CD14-positive monocyte (primary cell): Measurements from ENCODE around the gene XYLT1. TPM values are rescaled to one million over a fixed set of nuclear protein-coding genes. Genes with fewer than 3 reads are reported as not detected.
"Not testable (repeated sequence)": the region's sequence is repeated elsewhere in the genome, so short reads cannot be mapped to it uniquely, and the experiment has no call there.

Source experiments
- DNase-seq, 3 donors: peaks; one replicate each; pipeline ENCODE4 v3.0.0-alpha.2; 2011 to 2022
- H2AFZ ChIP-seq: 2 replicates; pipeline ENCODE4 v1.6.0; 2012; ENCODE audit warnings: mild to moderate bottlenecking, low read depth, low read length, inconsistent platforms; ENCODE audit not compliant: insufficient read depth, poor library complexity, severe bottlenecking
- H3K27ac ChIP-seq, 2 donors: 1 replicate in 1 of 2; 2 replicates in 1 of 2; pipeline ENCODE4 v1.5.1; 2012 to 2013; ENCODE audit warnings: low read length in 2 of 2, control low read depth in 1 of 2, inconsistent platforms in 1 of 2, low read depth in 1 of 2, mild to moderate bottlenecking in 1 of 2
- H3K27me3 ChIP-seq, 2 donors: one replicate each; pipeline versions ENCODE4 v1.6.0 to v1.6.1; 2011 to 2013; ENCODE audit warnings: low read length in 2 of 2; ENCODE audit not compliant: control insufficient read depth in 2 of 2, insufficient read depth in 2 of 2
- H3K36me3 ChIP-seq, 2 donors: replicated peaks in 1 of 2; 1 replicate in 1 of 2; 2 replicates in 1 of 2; pipeline versions ENCODE4 v1.5.1 to v1.6.1; 2012 to 2013; ENCODE audit warnings: low read length in 2 of 2, control low read depth in 1 of 2, inconsistent platforms in 1 of 2, mild to moderate bottlenecking in 1 of 2; ENCODE audit not compliant: insufficient read depth in 2 of 2, control insufficient read depth in 1 of 2
- H3K4me1 ChIP-seq, 2 donors: 1 replicate in 1 of 2; 2 replicates in 1 of 2; pipeline versions ENCODE4 v1.5.1 to v1.6.1; 2012 to 2013; ENCODE audit warnings: low read length in 2 of 2, control low read depth in 1 of 2, inconsistent platforms in 1 of 2, mild to moderate bottlenecking in 1 of 2, moderate library complexity in 1 of 2; ENCODE audit not compliant: insufficient read depth in 2 of 2, control insufficient read depth in 1 of 2
- H3K4me2 ChIP-seq: replicated peaks from 2 replicates; pipeline ENCODE3; 2012; ENCODE audit warnings: low read length, moderate library complexity, mild to moderate bottlenecking; ENCODE audit not compliant: poor library complexity, severe bottlenecking; ENCODE audit errors: extremely low read depth
- H3K4me3 ChIP-seq, 3 experiments: fragments of 200-600 bp in 1 of 3; sonication (generic) in 1 of 3; replicated peaks in 1 of 3; 1 replicate in 2 of 3; 2 replicates in 1 of 3; pipeline ENCODE4 v1.5.1; 2011 to 2013; ENCODE audit warnings: low read length in 3 of 3, mild to moderate bottlenecking in 3 of 3, control low read depth in 2 of 3, low read depth in 2 of 3, inconsistent platforms in 1 of 3, moderate library complexity in 1 of 3
- H3K79me2 ChIP-seq: 2 replicates; pipeline ENCODE4 v1.6.0; 2012; ENCODE audit warnings: mild to moderate bottlenecking, control low read depth, inconsistent platforms, low read length, moderate library complexity; ENCODE audit not compliant: insufficient read depth
- H3K9ac ChIP-seq: 2 replicates; pipeline ENCODE4 v1.6.0; 2017; ENCODE audit warnings: low read length, mild to moderate bottlenecking; ENCODE audit not compliant: insufficient read depth, poor library complexity, severe bottlenecking
- H3K9me3 ChIP-seq, 2 donors: replicated peaks in 1 of 2; 1 replicate in 1 of 2; 2 replicates in 1 of 2; pipeline versions ENCODE4 v1.5.1 to v1.6.1; 2012 to 2013; ENCODE audit warnings: low read length in 2 of 2, control low read depth in 1 of 2; ENCODE audit not compliant: control insufficient read depth in 1 of 2, insufficient read depth in 1 of 2
- H4K20me1 ChIP-seq: 2 replicates; pipeline ENCODE4 v1.6.0; 2012; ENCODE audit warnings: mild to moderate bottlenecking, low read length, control low read depth, moderate library complexity; ENCODE audit not compliant: insufficient read depth
- H3K27ac Mint-ChIP-seq, 7 donors: one replicate each; pipeline ENCODE4 v1.8.0; 2020; ENCODE audit warnings: mild to moderate bottlenecking in 7 of 7, mixed read lengths in 7 of 7, moderate library complexity in 6 of 7, inconsistent platforms in 2 of 7
- H3K27me3 Mint-ChIP-seq, 3 donors: one replicate each; pipeline ENCODE4 v1.8.0; 2021 to 2022; ENCODE audit warnings: low read depth in 3 of 3, mild to moderate bottlenecking in 3 of 3, mixed read lengths in 3 of 3, moderate library complexity in 3 of 3, inconsistent platforms in 1 of 3
- H3K36me3 Mint-ChIP-seq, 2 donors: one replicate each; pipeline ENCODE4 v1.8.0; 2020; ENCODE audit warnings: mixed read lengths in 2 of 2, inconsistent platforms in 1 of 2, mild to moderate bottlenecking in 1 of 2
- H3K4me1 Mint-ChIP-seq: one replicate; pipeline ENCODE4 v1.8.0; 2020; ENCODE audit warnings: mild to moderate bottlenecking, mixed read lengths
- H3K4me3 Mint-ChIP-seq, 2 donors: one replicate each; pipeline ENCODE4 v1.8.0; 2020; ENCODE audit warnings: mild to moderate bottlenecking in 2 of 2, mixed read lengths in 2 of 2, moderate library complexity in 1 of 2
- H3K9me3 Mint-ChIP-seq, 7 donors: one replicate each; pipeline ENCODE4 v1.8.0; 2020 to 2022; ENCODE audit warnings: mixed read lengths in 7 of 7, mild to moderate bottlenecking in 6 of 7, moderate library complexity in 6 of 7, inconsistent platforms in 2 of 7
- CTCF ChIP-seq: fragments of 200-600 bp; IDR thresholded peaks from one replicate; pipeline ENCODE4 v1.8.0; 2022; ENCODE audit warnings: antibody characterized with exemption, mild to moderate bottlenecking
- WGBS: methylation state at CpG from one replicate; pipeline ENCODE4 v1.1.5; 2013; ENCODE audit warnings: missing lambda C conversion rate; ENCODE audit not compliant: insufficient coverage; 5-methylcytosine and 5-hydroxymethylcytosine counted together
- intact Hi-C, 2 donors: fragments of 100-400 bp; cut with micrococcal nuclease; formaldehyde crosslinking; loops; one replicate each; pipeline versions ENCODE4 v1.15.0 to v1.15.1; 2023
- polyA plus RNA-seq, 3 donors: library from polyadenylated mRNA; depleted of rRNA in 1 of 3; unstranded in 2 of 3; stranded (reverse) in 1 of 3; fragments of 300-500 nt in 2 of 3; fragments of >200 nt in 1 of 3; fragmentation: Illumina TruSeq in 2 of 3; gene quantifications; 1 replicate in 2 of 3; 2 replicates in 1 of 3; pipeline ENCODE4 v1.2.3, GENCODE V29; 2012 to 2021

The XYLT1 gene
- polyA plus RNA-seq, 3 donors: 0.51 to 9.4 (median 1.6) TPM

DNA sequence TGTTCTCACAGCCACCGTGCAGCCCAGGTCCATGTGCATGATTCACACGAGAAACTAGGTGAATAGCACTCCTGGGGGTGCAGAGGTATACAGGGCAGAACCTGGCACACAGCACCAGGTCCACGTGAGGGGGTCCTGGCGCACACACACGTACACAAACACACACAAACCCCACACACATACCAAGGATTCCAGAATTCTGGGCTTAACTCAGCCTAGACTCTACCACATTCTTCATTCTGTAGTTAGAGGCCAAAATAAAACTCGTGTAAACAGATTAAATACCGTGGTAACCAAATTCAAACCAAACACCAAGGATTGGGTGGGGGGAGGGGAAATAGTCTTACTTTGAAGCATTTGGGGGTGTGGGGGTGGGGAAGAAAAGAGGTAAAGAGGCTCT lies 58.5 kb downstream of the XYLT1 start:
- no peak for TF ChIP-seq CTCF
- no peaks in the 10 kb centered on the region for H4K20me1 ChIP-seq
- H3K27ac ChIP-seq: no peak overlapping the region
- no peak overlapping the region for H3K4me3 ChIP-seq
- peaks cover 0 to 5% (median 0%) of the 10 kb centered on the region in 7 donors for H3K9me3 Mint-ChIP-seq
- peaks cover 65% of the 10 kb centered on the region for H3K79me2 ChIP-seq
- H3K4me3 Mint-ChIP-seq: no peak overlapping the region
- H3K27ac Mint-ChIP-seq: peak overlapping the region in 1 of 7 donors; percentile 18
- H3K4me1 ChIP-seq: peaks cover 50 to 52% of the 10 kb centered on the region in 2 donors
- peaks cover 0 to 4% (median 0%) of the 10 kb centered on the region in 3 donors for H3K27me3 Mint-ChIP-seq
- H3K4me2 ChIP-seq: no peak overlapping the region
- H3K36me3 ChIP-seq: no peaks in the 10 kb centered on the region
- 93% methylated on average over 5 of the region's 7 CpGs for WGBS
- no peaks in the 10 kb centered on the region for H3K27me3 ChIP-seq
- no peak for DNase-seq
- intact Hi-C loops: loop anchor here in 1 of 2 donors (10.0 kb wide), 1 partner anchor 53 kb away; no protein-coding TSS in a partner anchor
- H3K4me1 Mint-ChIP-seq: peaks cover 55% of the 10 kb centered on the region
- peaks cover 3 to 12% of the 10 kb centered on the region in 2 donors for H3K36me3 Mint-ChIP-seq
- H2AFZ ChIP-seq: no peak overlapping the region
- H3K9ac ChIP-seq: no peak overlapping the region
- no peaks in the 10 kb centered on the region for H3K9me3 ChIP-seq

GRCh38 chr16:17411263-17411662 lies 59.5 kb downstream of the XYLT1 start:
- Histone ChIP-seq H3K79me2 (peaks cover 70% of the 10 kb centered on the region), H3K9me3 (no peaks in the 10 kb centered on the region), H4K20me1 (no peaks in the 10 kb centered on the region), H3K27me3 (no peaks in the 10 kb centered on the region), H3K36me3 (no peaks in the 10 kb centered on the region), H3K27ac (no peak overlapping the region), H2AFZ (no peak overlapping the region), H3K4me2 (no peak overlapping the region), H3K9ac (no peak overlapping the region), H3K4me3 (no peak overlapping the region), H3K4me1 (peaks cover 42 to 43% of the 10 kb centered on the region in 2 donors)
- Mint-ChIP-seq H3K27ac (peak overlapping the region in 1 of 7 donors; percentile 32), H3K4me1 (peaks cover 48% of the 10 kb centered on the region), H3K36me3 (peaks cover 5 to 12% of the 10 kb centered on the region in 2 donors), H3K4me3 (no peak overlapping the region), H3K27me3 (peaks cover 0 to 4% (median 0%) of the 10 kb centered on the region in 3 donors), H3K9me3 (peaks cover 0 to 5% (median 0%) of the 10 kb centered on the region in 7 donors)
- intact Hi-C loops: loop anchor here in 1 of 2 donors (10.0 kb wide), 1 partner anchor 54 kb away; no protein-coding TSS in a partner anchor
- WGBS: no CpG with 5 or more reads among the region's 2 CpGs
- no peak for TF ChIP-seq CTCF
- DNase-seq: no peak

DNA sequence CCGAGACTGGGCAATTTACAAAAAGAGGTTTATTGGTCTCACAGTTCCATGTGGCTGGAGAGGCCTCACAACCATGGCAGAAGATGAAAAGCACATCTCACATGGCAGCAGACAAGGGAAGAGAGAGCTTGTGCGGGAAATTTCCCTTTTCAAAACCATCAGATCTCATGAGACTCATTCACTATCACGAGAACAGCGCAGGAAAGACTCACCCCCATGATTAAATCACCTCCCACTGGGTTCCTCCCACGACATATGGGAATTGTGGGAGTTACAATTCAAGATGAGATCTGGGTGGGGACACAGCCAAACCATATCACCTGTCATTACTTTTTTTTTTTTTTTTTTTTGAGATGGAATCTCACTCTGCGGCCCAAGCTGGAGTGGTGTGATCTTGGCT lies 60.4 kb downstream of the XYLT1 start:
- not testable (repeated sequence) for H3K9ac ChIP-seq, H3K9me3 ChIP-seq, H3K27me3 ChIP-seq, H2AFZ ChIP-seq, H3K4me3 Mint-ChIP-seq, H3K9me3 Mint-ChIP-seq, DNase-seq, H3K36me3 ChIP-seq, H3K4me2 ChIP-seq, H3K4me3 ChIP-seq, H4K20me1 ChIP-seq, H3K27me3 Mint-ChIP-seq
- peak overlapping the region in 3 of 7 donors; percentile 25 to 73 (median 48) for H3K27ac Mint-ChIP-seq
- H3K79me2 ChIP-seq: peaks cover 67% of the 10 kb centered on the region
- peak overlapping the region in 1 of 2 donors; percentile 1 for H3K27ac ChIP-seq
- H3K4me1 ChIP-seq: peaks cover 40 to 42% of the 10 kb centered on the region in 2 donors
- 100% methylated on average over 1 of the region's 6 CpGs for WGBS
- H3K4me1 Mint-ChIP-seq: peaks cover 48% of the 10 kb centered on the region
- peaks cover 6 to 12% of the 10 kb centered on the region in 2 donors for H3K36me3 Mint-ChIP-seq
- intact Hi-C loops: loop anchor here in 1 of 2 donors (10.0 kb wide), 1 partner anchor 54 kb away; no protein-coding TSS in a partner anchor
